Calu3 (cell line): ENCODE measurements around the gene CTNNBL1. TPM values are rescaled to one million over a fixed set of nuclear protein-coding genes. Genes with fewer than 3 reads are reported as not detected.

Source experiments
- BruUV-seq: library from RNA; stranded (reverse); fragments of 400-500 nt; replicated peaks from 2 replicates; lab custom pipeline; 2021; lab: Mats Ljungman, UMichigan
- CTCF ChIA-PET: fragments of 300-600 bp; sonication (Branson Sonifier 250); formaldehyde crosslinking; loops from one replicate; lab custom pipeline; 2022; ENCODE audit warnings: antibody characterized with exemption; lab: Charles Lee
- DNase-seq: peaks from one replicate; pipeline ENCODE4 v3.0.0; 2022
- H3K27ac Mint-ChIP-seq: one replicate; pipeline ENCODE4 v1.8.0; 2022; ENCODE audit warnings: mixed read lengths; ENCODE audit not compliant: unreplicated experiment
- H3K27me3 Mint-ChIP-seq: one replicate; pipeline ENCODE4 v1.8.0; 2022; ENCODE audit warnings: mixed read lengths; ENCODE audit not compliant: unreplicated experiment
- H3K36me3 Mint-ChIP-seq: one replicate; pipeline ENCODE4 v1.8.0; 2022; ENCODE audit warnings: mild to moderate bottlenecking, moderate library complexity, mixed read lengths; ENCODE audit not compliant: insufficient read depth, unreplicated experiment
- H3K4me1 Mint-ChIP-seq: one replicate; pipeline ENCODE4 v1.8.0; 2022; ENCODE audit warnings: mild to moderate bottlenecking, low read depth, mixed read lengths; ENCODE audit not compliant: unreplicated experiment
- H3K4me3 Mint-ChIP-seq: one replicate; pipeline ENCODE4 v1.8.0; 2022; ENCODE audit warnings: mild to moderate bottlenecking, low read depth, moderate library complexity, mixed read lengths; ENCODE audit not compliant: unreplicated experiment
- H3K9me3 Mint-ChIP-seq: one replicate; pipeline ENCODE4 v1.8.0; 2022; ENCODE audit warnings: low read depth, mixed read lengths; ENCODE audit not compliant: unreplicated experiment
- CTCF ChIP-seq: fragments of 200-600 bp; IDR thresholded peaks from one replicate; pipeline ENCODE4 v1.8.0; 2022; ENCODE audit warnings: antibody characterized with exemption; ENCODE audit not compliant: unreplicated experiment
- intact Hi-C: fragments of 100-400 bp; cut with micrococcal nuclease; formaldehyde crosslinking; loops from one replicate; pipeline ENCODE4 v1.10.0; 2022; ENCODE audit not compliant: unreplicated experiment
- total RNA-seq: library from RNA; stranded (reverse); gene quantifications from 2 replicates; pipeline ENCODE4 v1.2.3, GENCODE V29; 2022

CTNNBL1 gene
- total RNA-seq, 1 experiment from 2014 or later, result 106 TPM

GRCh38 chr20:37890108-37890507, 196.3 kb downstream of the CTNNBL1 start:
- intact Hi-C loops, result no loop called here
- no peak for TF ChIP-seq CTCF
- CTCF ChIA-PET, result interaction anchor here (1.0 kb wide), 1 partner anchor 18 kb away, joined by 3 read pairs; no protein-coding TSS in a partner anchor
- H3K36me3 Mint-ChIP-seq, result no peaks in the 10 kb centered on the region
- no peak overlapping the region for H3K4me3 Mint-ChIP-seq
- DNase-seq, result no peak
- BruUV-seq, result no TSS peak
- H3K27me3 Mint-ChIP-seq, result peaks cover 59% of the 10 kb centered on the region
- no peaks in the 10 kb centered on the region for H3K9me3 Mint-ChIP-seq
- no peaks in the 10 kb centered on the region for H3K4me1 Mint-ChIP-seq
- no peak overlapping the region for H3K27ac Mint-ChIP-seq

- no peak for TF ChIP-seq CTCF
- Mint-ChIP-seq H3K4me1 (no peaks in the 10 kb centered on the region), H3K36me3 (no peaks in the 10 kb centered on the region), H3K27me3 (peaks cover 59% of the 10 kb centered on the region), H3K9me3 (no peaks in the 10 kb centered on the region), H3K4me3 (no peak overlapping the region), H3K27ac (no peak overlapping the region)
- intact Hi-C loops, result no loop called here
- no TSS peak for BruUV-seq
- CTCF ChIA-PET, result interaction anchor here (0.5 kb wide), 1 partner anchor 1064 kb away, joined by 5 read pairs; no protein-coding TSS in a partner anchor
- DNase-seq, result no peak
Measured at GRCh38 chr20:37890643-37891042, 196.8 kb downstream of the CTNNBL1 start.

GRCh38 chr20:37892001-37892400, 198.2 kb downstream of the CTNNBL1 start:
- DNase-seq, result no peak
- intact Hi-C loops, result no loop called here
- H3K4me1 Mint-ChIP-seq, result no peaks in the 10 kb centered on the region
- BruUV-seq, result no TSS peak
- no peak overlapping the region for H3K4me3 Mint-ChIP-seq
- TF ChIP-seq CTCF, result no peak
- H3K27me3 Mint-ChIP-seq, result peaks cover 57% of the 10 kb centered on the region
- no peaks in the 10 kb centered on the region for H3K36me3 Mint-ChIP-seq
- H3K27ac Mint-ChIP-seq, result no peak overlapping the region
- CTCF ChIA-PET, result no interaction called here
- H3K9me3 Mint-ChIP-seq, result no peaks in the 10 kb centered on the region

GRCh38 chr20:37893566-37894241, 199.9 kb downstream of the CTNNBL1 start:
- no peaks in the 10 kb centered on the region for H3K4me1 Mint-ChIP-seq
- no TSS peak for BruUV-seq
- CTCF ChIA-PET, result interaction anchor here (0.6 kb wide), 2 partner anchors 46 to 252 kb away, joined by 4 to 15 read pairs; no protein-coding TSS in a partner anchor
- peaks cover 56% of the 10 kb centered on the region for H3K27me3 Mint-ChIP-seq
- intact Hi-C loops, result no loop called here
- no peak for DNase-seq
- H3K4me3 Mint-ChIP-seq, result no peak overlapping the region
- no peaks in the 10 kb centered on the region for H3K9me3 Mint-ChIP-seq
- H3K27ac Mint-ChIP-seq, result no peak overlapping the region
- H3K36me3 Mint-ChIP-seq, result no peaks in the 10 kb centered on the region
- no peak for TF ChIP-seq CTCF
